Measurements from ENCODE around the gene PPP1CC.
"Not testable (repeated sequence)": the region's sequence is repeated elsewhere in the genome, so short reads cannot be mapped to it uniquely, and the experiment has no call there.

The PPP1CC gene

DNA sequence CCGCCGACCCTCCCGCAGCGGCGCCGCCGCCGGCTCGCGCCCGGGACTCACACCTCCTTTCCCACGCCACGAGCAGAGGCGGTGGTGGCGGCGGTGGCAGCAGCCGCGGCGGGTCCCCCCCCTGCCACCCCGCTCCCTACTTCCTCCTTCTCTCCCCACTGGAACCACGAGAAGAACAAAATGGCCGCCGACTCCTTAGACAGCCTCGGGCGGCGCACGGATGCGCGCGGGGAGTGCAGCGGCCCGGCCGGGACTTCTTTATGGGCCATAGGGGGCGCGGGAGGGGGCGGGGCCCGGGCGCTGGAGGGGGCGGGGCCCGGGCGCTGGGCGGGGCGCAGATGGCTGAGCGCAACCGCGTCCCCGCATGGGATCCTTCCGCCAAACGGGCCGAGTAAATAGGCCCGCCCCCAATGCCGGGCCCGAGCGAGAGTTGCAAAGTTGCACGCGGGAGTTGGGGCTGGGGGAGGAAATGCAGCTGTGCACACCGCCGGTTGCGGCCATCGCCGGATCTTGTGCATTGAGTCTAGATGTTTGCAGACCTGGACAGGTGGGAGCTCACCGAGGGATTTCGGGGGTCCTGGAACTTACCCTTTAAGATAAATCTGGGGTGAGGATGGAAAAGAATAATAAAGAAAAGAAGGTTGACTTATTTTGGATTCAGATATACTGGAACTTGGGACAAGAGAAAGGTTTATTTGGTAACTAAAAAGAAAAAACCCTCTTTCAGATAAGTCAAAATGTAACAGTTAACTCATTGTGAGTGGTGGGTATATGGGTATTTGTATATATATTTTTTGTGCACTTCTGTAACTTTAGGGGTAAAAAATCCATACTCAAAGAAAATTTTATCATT is at the start of gene PPP1CC:
Gene PPP1CC (minus strand): TSS at position 174 of the 853 bp plus-strand sequence. CDS start 184 bp downstream, outside the sequence.
- DNase-seq = peak; percentile 73

DNA sequence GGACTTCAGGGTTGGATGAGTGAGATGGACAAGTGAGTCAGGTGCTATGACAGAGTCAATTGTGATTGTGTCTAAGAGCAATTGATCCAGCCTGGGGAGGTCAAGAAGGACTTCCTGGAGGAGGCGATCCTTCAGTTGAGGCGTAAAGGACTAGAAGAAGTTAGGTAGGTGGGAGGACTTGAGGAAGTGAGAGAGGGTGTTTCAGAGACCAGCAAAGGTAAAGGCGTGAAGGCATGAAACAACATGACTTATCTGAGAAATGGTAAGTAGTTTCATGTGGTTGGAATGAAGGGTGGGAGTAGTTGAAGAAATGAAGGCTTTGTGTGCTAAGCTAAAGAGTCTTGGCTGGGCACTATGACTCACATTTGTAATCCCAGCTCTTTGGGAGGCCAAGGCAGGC is 48.9 kb upstream of the PPP1CC start:
- DNase-seq = no peak

GRCh38 chr12:110790301-110790700 is 47.6 kb upstream of the PPP1CC start:
- no peak for DNase-seq

- DNase-seq = no peak
These were observed 43.3 kb upstream of the PPP1CC start for GRCh38 chr12:110786012-110786411.

DNA sequence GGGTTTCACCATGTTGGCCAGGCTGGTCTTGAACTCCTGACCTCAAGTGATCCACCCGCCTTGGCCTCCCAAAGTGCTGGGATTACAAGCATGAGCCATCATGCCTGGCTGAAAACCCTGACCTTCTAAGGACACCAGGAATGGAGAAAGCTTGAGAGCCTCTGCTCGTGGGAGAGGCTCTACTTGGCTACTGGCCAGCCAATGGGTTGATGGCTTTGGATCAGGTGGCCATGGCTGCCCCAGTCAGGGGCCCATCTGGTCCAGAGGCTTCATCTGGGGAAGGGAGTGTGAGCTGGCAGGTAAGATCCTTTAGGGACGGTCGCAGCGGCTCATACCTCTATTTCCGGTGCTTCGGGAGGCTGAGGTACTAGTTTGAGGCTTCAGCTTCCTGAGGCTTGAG is 42.5 kb upstream of the PPP1CC start:
- DNase-seq = no peak

DNA sequence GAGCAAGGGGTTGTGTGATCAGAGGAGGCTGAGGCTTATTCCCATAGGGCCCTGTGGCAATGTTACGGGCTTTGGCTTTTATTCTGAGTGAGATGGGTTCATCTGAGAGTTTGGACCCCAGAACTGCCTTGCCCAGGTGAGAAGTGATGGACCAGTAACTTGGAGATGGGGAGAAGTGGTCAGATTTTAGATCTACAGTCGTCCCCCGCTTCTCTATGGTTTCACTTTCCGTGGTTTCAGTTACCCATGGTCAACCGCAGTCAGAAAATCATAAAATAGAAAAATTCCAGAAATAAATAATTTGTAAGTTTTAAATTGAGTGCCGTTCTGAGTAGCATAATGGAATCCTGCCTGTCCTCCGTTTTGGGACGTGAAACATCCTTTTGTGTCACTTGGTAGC is 40.2 kb upstream of the PPP1CC start:
- no peak for DNase-seq

GRCh38 chr12:110782094-110782493 is 39.4 kb upstream of the PPP1CC start:
- DNase-seq = no peak

DNA sequence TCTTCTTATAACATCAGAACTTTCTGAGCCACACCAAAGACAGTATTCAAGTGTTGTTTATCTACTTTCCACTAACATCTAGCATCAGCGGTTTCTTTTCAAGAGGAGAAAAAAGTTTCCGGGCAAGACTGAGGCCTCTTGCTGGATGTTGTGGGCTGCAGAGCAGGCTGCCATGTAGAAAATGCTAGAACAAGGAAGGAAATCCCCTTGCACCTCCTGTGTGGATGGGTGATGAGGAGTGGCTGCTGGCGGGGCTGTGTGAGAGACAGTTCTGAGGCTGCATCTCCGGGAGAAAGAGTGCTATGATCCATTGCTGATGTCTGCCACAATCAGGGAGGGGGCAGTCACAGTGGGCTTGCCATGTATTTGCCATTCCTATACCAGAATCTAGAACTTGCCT is 37.8 kb upstream of the PPP1CC start:
- no peak for DNase-seq

GRCh38 chr12:110778833-110779577 is 36.3 kb upstream of the PPP1CC start:
- no peak for DNase-seq

DNA sequence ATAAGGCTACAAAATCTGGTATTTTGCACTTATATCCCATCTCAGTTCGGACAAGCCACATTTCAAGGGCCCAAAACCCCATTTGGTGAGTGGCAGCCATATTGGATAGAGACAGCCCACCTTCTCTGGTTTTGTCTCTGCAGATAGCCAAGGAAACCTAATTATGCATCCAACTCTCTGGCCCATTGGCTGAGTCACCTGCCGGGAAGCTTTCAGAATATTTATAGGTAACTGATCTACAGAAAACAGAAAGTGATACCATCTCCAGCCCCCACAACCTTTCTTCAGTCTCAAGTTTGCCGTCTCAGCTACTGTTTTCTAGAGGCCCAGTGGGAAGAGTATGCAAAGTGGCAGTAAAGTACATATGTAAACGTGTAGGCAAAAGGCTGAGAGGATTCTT is 33.7 kb upstream of the PPP1CC start:
- DNase-seq = no peak

DNA sequence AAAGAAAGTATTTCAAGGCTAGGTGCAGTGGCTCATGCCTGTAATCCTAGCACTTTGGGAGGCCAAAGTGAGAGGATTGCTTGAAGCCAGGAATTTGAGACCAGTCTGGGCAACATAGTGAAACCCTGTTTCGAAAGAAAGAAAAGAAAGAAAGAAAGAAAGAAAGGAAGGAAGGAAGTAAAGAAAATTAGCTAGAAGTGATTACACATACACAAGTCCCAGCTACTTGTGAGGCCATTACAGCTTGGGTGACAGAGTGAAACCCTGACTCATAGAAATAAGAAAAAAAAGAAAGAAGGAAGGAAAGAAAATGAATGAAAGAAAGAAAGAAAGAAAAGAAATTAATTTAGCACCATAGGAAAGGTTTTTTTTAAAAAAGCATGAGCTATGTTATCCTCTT is 33.3 kb upstream of the PPP1CC start:
- DNase-seq = no peak

DNA sequence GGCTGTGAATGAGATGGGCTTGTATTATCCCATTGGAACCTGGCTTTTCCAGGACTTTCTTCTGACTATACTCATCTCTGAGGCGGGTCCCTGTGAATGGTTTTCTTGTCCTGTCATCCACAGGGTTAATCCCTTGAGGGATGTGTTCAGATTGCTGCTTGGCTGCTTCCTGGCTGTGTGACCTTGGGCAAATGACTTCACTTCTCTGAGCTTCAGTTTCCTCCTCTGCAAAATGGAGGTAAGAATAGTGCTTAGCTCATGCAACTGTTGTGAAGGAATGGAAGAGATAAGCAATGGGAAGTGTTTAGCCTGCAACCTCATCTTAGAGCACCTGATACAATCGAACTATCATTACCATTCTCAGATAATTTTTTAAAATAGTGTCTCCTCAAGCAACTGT is 32.1 kb upstream of the PPP1CC start:
- DNase-seq = no peak

GRCh38 chr12:110768960-110769359 is 26.3 kb upstream of the PPP1CC start:
- no peak for DNase-seq

- no peak for DNase-seq
These were observed 25.2 kb upstream of the PPP1CC start for GRCh38 chr12:110767863-110768262.

- DNase-seq = no peak
These were observed 23.8 kb upstream of the PPP1CC start for GRCh38 chr12:110766311-110767154.

- not testable (repeated sequence) for DNase-seq
These were observed 22.9 kb upstream of the PPP1CC start for GRCh38 chr12:110765572-110765971.

GRCh38 chr12:110765111-110765510 is 22.4 kb upstream of the PPP1CC start:
- no peak for DNase-seq

DNA sequence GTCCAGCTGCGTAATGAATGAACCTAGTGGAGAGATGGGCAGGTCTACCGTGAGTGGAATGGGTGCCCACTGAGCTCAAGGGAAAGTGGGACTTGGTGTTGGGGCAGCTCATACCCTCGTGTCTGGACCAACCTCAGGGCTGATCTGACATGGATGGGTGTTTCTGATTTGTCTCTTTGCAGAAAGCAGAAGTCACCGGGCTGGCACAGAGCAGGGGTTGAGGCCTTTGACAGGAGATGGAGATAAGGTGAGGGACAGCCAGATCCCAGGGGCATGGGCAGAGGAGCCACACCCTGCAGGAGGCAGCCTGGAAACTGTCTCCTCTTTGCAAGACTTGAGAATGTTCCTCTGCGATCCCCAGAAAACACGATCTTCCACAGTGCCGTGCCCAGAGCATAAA is 20.9 kb upstream of the PPP1CC start:
- DNase-seq = no peak

- DNase-seq = no peak
These were observed 20.2 kb upstream of the PPP1CC start for GRCh38 chr12:110762891-110763290.

GRCh38 chr12:110760204-110760609 is 17.5 kb upstream of the PPP1CC start:
- peak; percentile 44 for DNase-seq

GRCh38 chr12:110758922-110759321 is 16.2 kb upstream of the PPP1CC start:
- DNase-seq = no peak

DNA sequence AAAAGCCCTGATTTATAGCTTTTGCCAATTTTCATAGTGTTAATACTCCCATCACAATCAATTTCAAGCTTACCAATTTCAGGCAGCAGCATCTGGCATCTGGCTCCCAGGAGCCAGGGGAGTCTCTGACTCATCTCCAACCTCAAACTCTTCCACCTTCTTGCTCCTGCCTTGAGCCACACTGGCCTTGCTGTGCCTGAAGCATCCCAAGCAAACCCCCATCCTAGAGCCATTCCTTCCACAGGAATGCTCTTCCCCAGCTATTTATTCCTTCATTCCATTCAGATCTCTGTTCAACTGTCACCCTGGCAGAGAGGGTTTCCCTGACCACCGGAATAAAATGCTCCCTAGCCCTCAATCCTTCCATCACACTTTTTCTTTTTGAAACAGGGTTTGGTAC is 13.9 kb upstream of the PPP1CC start:
- no peak for DNase-seq

- no peak for DNase-seq
These were observed 11.6 kb upstream of the PPP1CC start for GRCh38 chr12:110754101-110754793.
